ENCODE measurements around the gene COX15. TPM values are rescaled to one million over a fixed set of nuclear protein-coding genes. Genes with fewer than 3 reads are reported as not detected.

Gene COX15
- total and polyA plus RNA-seq, 2 of the 8 experiments (the other 6 are each of a cell fraction or from before 2014, with no cell fraction given), result 17.5 to 36.6 TPM

DNA sequence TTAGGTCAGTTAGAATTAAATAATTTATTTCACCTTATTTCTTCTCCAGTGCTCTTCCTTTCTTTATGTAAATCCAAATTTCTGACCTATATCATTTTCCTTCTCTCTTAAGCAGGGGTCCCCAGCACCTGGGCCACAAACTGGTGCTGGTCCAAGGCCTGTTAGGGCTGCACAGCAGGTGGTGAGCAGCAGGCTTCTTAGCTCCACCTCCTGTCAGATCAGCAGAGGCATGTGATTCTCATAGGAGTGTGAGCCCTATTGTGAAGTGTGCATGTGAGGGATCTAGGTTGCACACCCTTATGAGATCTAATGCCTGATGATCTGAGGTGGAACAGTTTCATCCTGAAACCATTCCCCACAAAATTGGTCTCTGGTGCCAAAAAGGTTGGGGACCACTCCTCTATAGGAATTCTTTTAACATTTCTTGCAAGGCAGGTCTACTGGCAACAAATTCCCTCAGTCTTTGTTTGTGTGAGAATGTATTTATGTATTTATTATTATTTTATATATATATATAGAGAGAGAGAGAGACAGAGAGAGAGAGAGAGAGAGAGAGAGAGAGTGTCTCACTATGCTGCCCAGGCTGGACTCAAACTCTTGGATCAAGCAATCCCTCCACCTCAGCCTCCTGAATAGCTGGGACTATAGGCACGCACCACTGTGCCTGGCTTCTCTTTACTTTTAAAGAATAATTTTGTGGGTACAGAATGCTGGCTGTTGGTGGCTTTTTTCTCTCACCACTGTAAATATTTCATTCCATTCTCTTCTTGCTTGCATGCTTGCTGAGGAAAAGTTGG, 46.2 kb upstream of the COX15 start:
- Histone ChIP-seq H3K23me2 (ENCODE audit: low read depth, low read length) (no peaks in the 10 kb centered on the region), H2BK120ac (replicated peaks; ENCODE audit: low read depth, low read length) (no peak overlapping the region), H3K79me1 (ENCODE audit: low read depth, low read length) (no peaks in the 10 kb centered on the region), H4K8ac (ENCODE audit: extremely low read depth, insufficient read depth, low read length) (no peak overlapping the region), H3K4me1 (replicated peaks in 1 of 4; ENCODE audit: control insufficient read depth in 3 of 4, insufficient read depth in 4 of 4, low read length in 3 of 4) (peaks cover 0 to 7% (median 1%) of the 10 kb centered on the region in 4 experiments; a peak in 1 of 7 replicates), H2AK5ac (ENCODE audit: low read depth, low read length) (no peak overlapping the region), H2BK5ac (ENCODE audit: low read depth, low read length) (no peak overlapping the region), H3K4ac (replicated peaks; ENCODE audit: insufficient read length, low read depth, low read length) (no peak overlapping the region), H4K5ac (ENCODE audit: insufficient read length, low read depth, low read length) (no peak overlapping the region), H2BK15ac (ENCODE audit: low read length) (no peak overlapping the region), H3K56ac (replicated peaks; ENCODE audit: insufficient read length, low read depth, low read length) (no peak overlapping the region), H4K91ac (replicated peaks; ENCODE audit: insufficient read length, low read length) (no peak overlapping the region), H3K9ac (replicated peaks in 1 of 4; ENCODE audit: extremely low read depth in 1 of 4, low read depth in 3 of 4, low read length in 3 of 4) (no peak overlapping the region), H3K4me3 (ENCODE audit: extremely low read depth in 1 of 4, insufficient read depth in 2 of 4, low read depth in 3 of 4, low read length in 4 of 4) (no peak overlapping the region), H3K9me3 (ENCODE audit: insufficient read depth in 2 of 2, low read depth in 1 of 2, low read length in 1 of 2) (no peaks in the 10 kb centered on the region), H3K36me3 (ENCODE audit: control insufficient read depth in 2 of 4, insufficient read depth in 4 of 4, low read length in 3 of 4) (no peaks in the 10 kb centered on the region), H3K4me2 (ENCODE audit: insufficient read depth in 1 of 2, low read depth in 2 of 2, low read length in 2 of 2) (no peak overlapping the region), H4K20me1 (replicated peaks in 1 of 2; ENCODE audit: control insufficient read depth in 1 of 2, insufficient read depth in 2 of 2, low read length in 2 of 2) (no peaks in the 10 kb centered on the region), H3K27me3 (replicated peaks in 1 of 4; ENCODE audit: control insufficient read depth in 3 of 4, extremely low read depth in 1 of 4, insufficient read depth in 3 of 4, low read length in 3 of 4) (no peaks in the 10 kb centered on the region; a peak in 1 of 7 replicates), H3K18ac (ENCODE audit: extremely low read depth, low read length) (no peak overlapping the region), H2BK20ac (ENCODE audit: low read length) (no peak overlapping the region), H3K79me2 (ENCODE audit: control insufficient read depth in 1 of 2, insufficient read depth in 2 of 2, low read length in 2 of 2) (no peaks in the 10 kb centered on the region), H2BK12ac (ENCODE audit: low read depth, low read length) (no peak overlapping the region), H3K14ac (ENCODE audit: insufficient read length) (no peak overlapping the region), H3K23ac (ENCODE audit: insufficient read length) (no peak overlapping the region), H2AFZ (ENCODE audit: low read length) (no peak overlapping the region), H3K27ac (ENCODE audit: low read depth, low read length) (no peak overlapping the region)
- 90% methylated on average over 1 of the region's 1 CpG; no CpG with 5 or more reads in 1 of the 2 experiments for WGBS, 2 experiments (ENCODE audit: extremely low coverage in 1 of 2, insufficient coverage in 1 of 2, insufficient read length in 1 of 2, insufficient replicate concordance in 2 of 2, low coverage in 1 of 2, low lambda C conversion rate in 2 of 2, missing lambda C conversion rate in 1 of 2)
- CTCF ChIA-PET (ENCODE audit: partially characterized antibody), result interaction anchor here (0.6 to 1.0 kb wide), 2 partner anchors 21 to 175 kb away, joined by 3 to 4 read pairs; no protein-coding TSS in a partner anchor
- no peak for TF ChIP-seq SP4 (IDR thresholded peaks at IDR 0.05; ENCODE audit: low read length)
- no peak for TF ChIP-seq GABPA (IDR thresholded peaks at IDR 0.05; ENCODE audit: borderline replicate concordance, insufficient read depth, low read length)
- no peak for TF ChIP-seq TAF1 (IDR thresholded peaks at IDR 0.05; ENCODE audit: low read depth, low read length)
- TF ChIP-seq TEAD4 (IDR thresholded peaks at IDR 0.05; ENCODE audit: low read depth, low read length), result no peak
- TF ChIP-seq POU5F1 (IDR thresholded peaks at IDR 0.05; ENCODE audit: low read depth, low read length), result no peak
- no peak for TF ChIP-seq POLR2A (IDR thresholded peaks at IDR 0.05; ENCODE audit: control extremely low read depth in 1 of 2, low read depth in 2 of 2, low read length in 2 of 2)
- TF ChIP-seq, protein P1, sequence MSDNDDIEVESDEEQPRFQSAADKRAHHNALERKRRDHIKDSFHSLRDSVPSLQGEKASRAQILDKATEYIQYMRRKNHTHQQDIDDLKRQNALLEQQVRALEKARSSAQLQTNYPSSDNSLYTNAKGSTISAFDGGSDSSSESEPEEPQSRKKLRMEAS (IDR thresholded peaks at IDR 0.05), result no peak
- no peak for TF ChIP-seq SRF (IDR thresholded peaks at IDR 0.05; ENCODE audit: low read depth, low read length)
- TF ChIP-seq CEBPB (IDR thresholded peaks at IDR 0.05; ENCODE audit: low read depth, low read length), result no peak
- no peak for TF ChIP-seq KDM5A (IDR thresholded peaks at IDR 0.05; ENCODE audit: low read length)
- no peak for TF ChIP-seq EGR1 (IDR thresholded peaks at IDR 0.05; ENCODE audit: borderline replicate concordance, low read depth, low read length)
- no peak for DNase-seq (ENCODE audit: low read depth in 1 of 2, low spot score in 2 of 2)
- POLR2A ChIA-PET (ENCODE audit: partially characterized antibody), result no interaction called here
- FAIRE-seq, result no peak
